ENCODE measurements around the gene ITPRID1.

Gene ITPRID1

DNA sequence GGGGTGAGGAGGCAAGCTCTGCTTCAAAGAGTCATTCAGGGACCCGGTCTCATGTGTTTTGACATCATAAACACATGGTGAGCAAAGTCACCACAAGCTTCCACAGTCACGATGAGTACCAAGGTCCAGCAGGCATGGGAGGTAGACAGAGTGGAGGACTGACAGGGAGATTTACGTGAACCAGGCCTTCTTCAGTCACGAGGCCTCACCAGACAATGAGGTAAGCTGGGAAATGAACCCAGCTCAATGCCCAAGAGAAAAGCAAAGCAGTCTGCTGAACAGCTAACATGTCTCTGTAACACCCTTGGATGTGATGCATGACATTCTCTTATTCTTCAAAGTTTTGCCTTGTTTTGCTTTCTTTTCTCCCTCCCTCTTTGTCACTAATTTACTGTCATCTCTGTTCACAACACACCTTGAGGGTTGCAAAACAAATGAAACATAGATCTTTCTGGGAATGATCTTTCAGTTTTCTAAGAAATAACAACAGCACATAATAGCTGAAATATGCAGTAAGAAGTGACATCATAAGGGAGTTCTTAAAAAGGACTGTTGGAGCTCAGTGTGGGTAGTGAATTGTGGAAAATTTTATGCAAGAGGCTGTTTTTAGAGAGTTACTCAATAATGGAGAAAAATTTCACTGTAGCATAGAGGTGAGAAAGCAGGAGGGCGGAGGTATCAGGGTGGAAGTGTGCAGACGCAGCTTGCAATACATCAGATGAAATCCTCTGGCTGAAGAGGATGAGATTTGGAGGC is 182.1 kb downstream of the ITPRID1 start:
- DNase-seq (ENCODE audit: low read depth in 3 of 3) = no peak

GRCh38 chr7:31699050-31699449 is 185.2 kb downstream of the ITPRID1 start:
- no peak for DNase-seq (ENCODE audit: low read depth in 3 of 3)

DNA sequence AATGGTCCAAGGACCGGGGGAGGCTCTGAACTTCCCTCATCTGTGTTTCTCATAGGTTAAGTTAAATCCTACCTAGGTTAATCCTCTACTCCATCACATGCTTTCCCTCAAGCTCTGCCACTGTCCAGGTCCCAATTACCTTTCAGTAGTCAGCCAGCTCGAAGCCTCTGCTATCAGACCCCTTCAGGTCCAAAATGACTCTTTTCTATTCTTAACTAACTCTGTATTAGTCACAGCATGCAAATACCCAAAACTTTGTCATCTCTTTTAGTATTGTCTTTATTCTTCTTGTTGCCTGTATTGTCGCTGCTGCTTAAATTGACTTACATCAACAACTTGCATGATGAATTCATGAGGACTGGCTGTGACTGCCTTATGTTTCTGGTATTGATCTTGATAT is 188.5 kb downstream of the ITPRID1 start:
- no peak for DNase-seq (ENCODE audit: low read depth in 3 of 3)

- DNase-seq (ENCODE audit: low read depth in 3 of 3) = no peak
These were observed 191.5 kb downstream of the ITPRID1 start for GRCh38 chr7:31705377-31705776.

- no peak for DNase-seq (ENCODE audit: low read depth in 3 of 3)
These were observed 193.2 kb downstream of the ITPRID1 start for GRCh38 chr7:31707089-31707488.

All from stimulated activated CD4-positive, alpha-beta T cell treated with anti-CD3 and anti-CD28 coated beads, TNF-alpha, amount 100 ng/mL, for 24 hours (primary cell).